H7 (cell line): ENCODE results near the gene IGSF10. TPM values are rescaled to one million over a fixed set of nuclear protein-coding genes. Genes with fewer than 3 reads are reported as not detected.
A peak's percentile ranks its signal among the peaks of the same experiment; 100 is the strongest.

Source experiments
- DNase-seq: peaks from one replicate; pipeline ENCODE4 v3.0.0; 2012
- H3K27me3 ChIP-seq: 2 replicates; pipeline ENCODE4 v1.6.0; 2011; ENCODE audit warnings: mild to moderate bottlenecking, low read length; ENCODE audit not compliant: control insufficient read depth, insufficient read depth
- H3K36me3 ChIP-seq: replicated peaks from 2 replicates; pipeline ENCODE4 v1.5.1; 2011; ENCODE audit warnings: low read length; ENCODE audit not compliant: control insufficient read depth, insufficient read depth
- H3K4me3 ChIP-seq: 2 replicates; pipeline ENCODE4 v1.5.1; 2011; ENCODE audit warnings: low read depth, mild to moderate bottlenecking, control low read depth, low read length, moderate library complexity; ENCODE audit not compliant: insufficient read depth
- total RNA-seq: library from RNA; depleted of rRNA; stranded (reverse); fragments of >200 nt; shearing (Covaris generic); gene quantifications from 2 replicates; pipeline ENCODE4 v1.2.3, GENCODE V29; 2014

The IGSF10 gene
- total RNA-seq, 1 experiment from 2014 or later: 0.21 TPM

DNA sequence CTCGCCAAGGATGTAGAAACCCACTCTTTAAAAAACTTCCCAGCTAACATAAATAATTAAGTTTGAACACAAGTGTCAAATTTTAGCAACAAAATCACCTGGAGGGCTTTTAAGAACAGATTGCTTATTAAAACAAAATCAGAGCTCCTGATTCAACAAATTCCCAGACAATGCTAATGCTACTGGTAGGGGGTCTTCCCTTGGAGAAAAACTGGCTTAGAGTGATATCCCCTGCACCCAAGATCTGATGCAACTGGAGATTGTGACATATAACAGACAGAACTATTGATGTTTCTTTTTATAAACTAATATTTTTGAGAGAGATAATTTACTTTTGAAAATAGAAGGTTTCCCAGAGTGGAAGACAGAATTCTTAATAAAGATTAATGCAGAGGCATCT lies 19.9 kb downstream of the IGSF10 start:
- Histone ChIP-seq H3K27me3 (no peaks in the 10 kb centered on the region), H3K36me3 (no peaks in the 10 kb centered on the region), H3K4me3 (no peak overlapping the region)
- no peak for DNase-seq

GRCh38 chr3:151439652-151440125 lies 21.2 kb downstream of the IGSF10 start:
- peak; percentile 38 for DNase-seq
- Histone ChIP-seq H3K36me3 (no peaks in the 10 kb centered on the region), H3K4me3 (no peak overlapping the region), H3K27me3 (no peaks in the 10 kb centered on the region)

GRCh38 chr3:151437906-151438305 lies 23.0 kb downstream of the IGSF10 start:
- DNase-seq: no peak
- Histone ChIP-seq H3K4me3 (no peak overlapping the region), H3K36me3 (no peaks in the 10 kb centered on the region), H3K27me3 (no peaks in the 10 kb centered on the region)

- Histone ChIP-seq H3K36me3 (no peaks in the 10 kb centered on the region), H3K27me3 (no peaks in the 10 kb centered on the region), H3K4me3 (no peak overlapping the region)
- no peak for DNase-seq
Measured at GRCh38 chr3:151436675-151437446, 24.0 kb downstream of the IGSF10 start.

DNA sequence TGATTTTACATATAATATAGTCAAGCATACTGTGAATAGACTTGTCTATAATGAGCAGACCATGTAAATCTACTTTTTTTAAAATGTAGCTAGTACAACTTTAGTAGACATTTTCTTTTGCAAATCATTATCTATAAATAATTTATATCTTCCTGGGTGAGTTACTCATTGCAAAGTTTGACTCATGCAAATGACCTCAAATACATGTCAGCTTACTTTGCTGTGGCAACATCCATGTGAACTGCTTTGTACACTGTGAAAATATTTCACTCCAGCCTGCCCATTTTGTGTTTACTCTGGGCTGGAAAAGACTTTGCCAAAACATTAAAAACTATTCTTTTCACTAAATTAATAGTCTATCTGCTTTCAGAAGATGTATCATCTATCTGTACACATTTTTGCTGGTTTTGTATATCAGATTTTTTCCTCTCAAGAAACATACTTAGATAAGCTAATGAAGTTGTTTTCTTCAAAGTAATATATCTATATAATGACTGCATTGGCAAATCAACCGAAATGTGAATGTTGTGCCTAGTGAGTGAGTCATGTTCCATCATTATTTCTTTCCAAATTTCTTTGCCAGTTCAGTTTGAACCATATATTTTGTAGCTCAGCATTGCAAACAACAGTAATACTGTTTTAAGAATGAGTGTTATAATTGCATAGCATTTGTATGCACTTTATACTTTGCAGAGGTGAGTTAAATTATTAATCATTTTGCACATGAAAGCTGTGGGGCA lies 26.5 kb downstream of the IGSF10 start:
- Histone ChIP-seq H3K4me3 (no peak overlapping the region), H3K27me3 (no peaks in the 10 kb centered on the region), H3K36me3 (no peaks in the 10 kb centered on the region)
- DNase-seq: no peak

DNA sequence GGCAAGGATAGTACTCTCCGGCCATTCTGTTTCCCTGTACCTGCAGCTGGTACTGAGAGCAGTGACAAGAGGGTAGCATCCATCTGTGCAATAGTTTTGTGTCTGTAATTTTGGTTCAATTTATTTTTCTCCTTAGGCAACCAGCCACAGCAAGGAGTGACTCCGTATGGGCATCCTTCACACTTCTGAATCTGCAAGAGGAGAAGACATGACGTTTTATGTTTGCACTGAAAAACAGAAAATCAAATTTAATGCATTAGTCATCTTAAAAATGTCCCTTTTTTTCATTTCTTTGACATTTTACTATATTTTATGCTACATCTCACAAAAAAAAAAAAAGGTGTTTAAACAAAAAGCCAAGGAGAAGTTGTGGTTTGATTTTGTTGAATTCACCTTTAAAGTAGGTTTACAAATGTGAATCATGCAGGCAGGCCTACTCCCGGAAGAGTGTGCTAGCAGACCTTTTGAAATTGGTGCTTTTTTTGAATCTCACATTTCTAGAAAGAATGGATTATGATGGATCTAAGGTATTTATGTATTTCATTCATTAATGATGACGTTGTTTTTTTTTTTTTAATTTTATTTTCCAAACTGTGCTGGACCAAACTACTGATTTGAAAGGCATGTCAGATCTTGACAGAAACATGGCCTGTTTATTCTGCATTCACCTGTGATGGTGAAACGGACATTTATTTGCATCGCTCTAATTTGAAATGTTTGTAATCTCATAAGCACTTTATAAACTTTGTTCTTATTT lies 28.1 kb downstream of the IGSF10 start:
- no peak overlapping the region for H3K4me3 ChIP-seq
- DNase-seq: no peak
- no peaks in the 10 kb centered on the region for H3K27me3 ChIP-seq
- no peaks in the 10 kb centered on the region for H3K36me3 ChIP-seq

DNA sequence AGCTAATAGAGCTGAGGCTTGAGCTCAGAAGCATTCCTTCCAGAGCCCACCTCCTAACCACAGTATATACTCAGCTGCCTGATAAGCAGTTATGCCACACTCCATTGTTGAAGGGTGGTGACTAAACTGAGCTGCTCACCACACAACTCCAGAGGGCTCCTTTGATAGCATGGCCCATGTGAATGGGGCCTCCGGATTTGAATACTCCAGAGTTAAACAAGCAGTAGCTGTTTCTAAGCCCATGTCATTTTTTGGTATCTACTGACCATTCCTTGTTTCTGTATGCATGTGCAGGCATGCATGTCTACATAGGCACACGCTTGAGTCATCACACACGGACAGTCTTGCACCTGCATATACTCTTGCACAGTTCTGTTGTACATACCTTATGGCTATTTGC lies 28.9 kb downstream of the IGSF10 start:
- no peak overlapping the region for H3K4me3 ChIP-seq
- DNase-seq: no peak
- H3K27me3 ChIP-seq: no peaks in the 10 kb centered on the region
- H3K36me3 ChIP-seq: no peaks in the 10 kb centered on the region

DNA sequence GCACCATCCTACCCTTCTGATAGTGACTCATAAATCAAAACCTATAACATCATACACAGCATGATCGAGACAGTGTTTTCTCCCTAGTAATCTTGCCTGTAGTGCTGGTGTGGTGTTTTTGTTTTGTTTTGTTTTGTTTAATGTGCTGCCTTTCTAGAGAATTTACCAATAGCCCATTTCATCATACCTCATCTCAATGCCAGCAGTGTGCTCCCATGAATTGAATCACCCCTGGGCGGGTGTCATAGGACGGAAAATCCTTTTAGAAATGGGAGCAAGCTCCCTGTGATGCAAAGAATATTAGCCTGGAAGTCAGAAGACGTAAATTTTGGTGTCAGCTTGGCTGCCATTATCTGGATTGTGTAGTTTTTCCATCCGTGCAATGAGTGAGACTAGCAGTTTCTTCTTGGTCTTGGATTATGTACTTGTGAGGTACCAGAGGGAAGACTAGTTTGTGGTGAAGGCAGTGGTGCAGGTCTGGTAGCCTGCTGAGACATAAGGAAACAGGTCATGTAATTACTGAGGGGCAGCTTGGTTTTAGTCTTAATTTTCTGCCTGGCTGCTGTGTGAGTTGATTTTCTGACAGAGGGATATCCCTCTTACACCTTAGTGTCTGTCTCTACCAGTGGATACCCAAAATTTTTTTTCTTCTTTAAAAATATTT lies 29.9 kb downstream of the IGSF10 start:
- Histone ChIP-seq H3K4me3 (no peak overlapping the region; the same call in 1 of the 2 replicates), H3K27me3 (no peaks in the 10 kb centered on the region), H3K36me3 (no peaks in the 10 kb centered on the region)
- no peak for DNase-seq

- no peaks in the 10 kb centered on the region for H3K27me3 ChIP-seq
- H3K36me3 ChIP-seq: no peaks in the 10 kb centered on the region
- DNase-seq: no peak
- no peak overlapping the region for H3K4me3 ChIP-seq
Measured at GRCh38 chr3:151428386-151428785, 32.5 kb downstream of the IGSF10 start.

GRCh38 chr3:151426341-151426657 lies 34.6 kb downstream of the IGSF10 start:
- Histone ChIP-seq H3K36me3 (no peaks in the 10 kb centered on the region), H3K27me3 (no peaks in the 10 kb centered on the region), H3K4me3 (no peak overlapping the region)
- DNase-seq: peak; percentile 39

DNA sequence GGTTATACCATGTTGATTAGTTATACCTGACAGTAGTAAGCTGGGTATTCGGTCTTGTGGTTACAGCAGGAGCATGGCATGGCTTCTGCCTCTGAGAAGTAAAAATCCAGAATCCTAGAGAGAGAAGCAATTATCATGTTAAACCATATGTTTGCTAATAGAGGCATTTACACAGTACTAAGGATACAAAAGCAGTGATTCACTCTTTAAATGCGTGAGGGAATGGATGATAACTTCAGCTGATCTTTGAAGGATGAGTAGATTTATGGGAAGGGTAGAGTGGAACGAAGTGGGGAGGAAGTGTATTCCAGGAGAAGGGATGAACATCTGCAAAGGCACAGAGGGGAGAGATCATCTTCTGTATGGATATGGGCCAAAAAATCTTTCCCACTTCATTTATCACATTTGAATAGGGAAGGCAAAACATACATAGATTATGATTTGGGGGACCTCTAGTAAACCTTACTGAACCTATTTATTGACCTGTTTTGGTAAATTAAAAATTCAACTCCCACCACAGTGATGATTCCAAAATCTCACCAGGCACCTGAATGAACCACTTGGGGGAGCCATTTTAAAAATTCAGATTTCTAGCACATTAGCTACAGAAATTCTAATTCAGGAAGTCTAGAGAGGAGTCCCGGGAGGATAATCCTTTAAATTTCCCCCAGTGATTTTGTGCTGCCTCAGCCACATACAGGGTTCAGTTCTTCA lies 35.1 kb downstream of the IGSF10 start:
- no peaks in the 10 kb centered on the region for H3K27me3 ChIP-seq
- no peaks in the 10 kb centered on the region for H3K36me3 ChIP-seq
- no peak overlapping the region for H3K4me3 ChIP-seq
- DNase-seq: no peak

DNA sequence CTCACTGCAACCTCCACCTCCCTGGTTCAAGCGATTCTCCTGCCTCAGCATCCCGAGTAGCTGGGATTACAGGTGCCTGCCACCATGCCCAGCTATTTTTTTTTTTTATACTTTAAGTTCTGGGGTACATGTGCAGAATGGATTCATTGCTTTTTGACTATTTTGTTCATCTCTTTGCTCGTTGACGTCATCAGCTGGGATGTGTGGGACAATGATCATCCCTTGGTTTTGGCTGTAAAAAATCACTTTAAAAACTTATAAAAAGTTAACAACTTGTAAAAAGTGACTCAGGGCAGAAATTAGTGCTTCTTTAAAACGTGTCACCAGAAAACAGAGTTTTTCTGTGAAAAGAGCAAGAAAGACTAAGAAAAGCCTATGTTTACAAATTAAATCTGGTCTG lies 37.8 kb downstream of the IGSF10 start:
- no peak for DNase-seq
- no peak overlapping the region for H3K4me3 ChIP-seq
- H3K36me3 ChIP-seq: no peaks in the 10 kb centered on the region; the same call in 1 of the 2 replicates
- H3K27me3 ChIP-seq: no peaks in the 10 kb centered on the region

GRCh38 chr3:151421938-151422337 lies 38.9 kb downstream of the IGSF10 start:
- no peaks in the 10 kb centered on the region; the same call in 1 of the 2 replicates for H3K36me3 ChIP-seq
- H3K4me3 ChIP-seq: no peak overlapping the region
- no peaks in the 10 kb centered on the region for H3K27me3 ChIP-seq
- peak; percentile 30 for DNase-seq

GRCh38 chr3:151419806-151420205 lies 41.1 kb downstream of the IGSF10 start:
- no peaks in the 10 kb centered on the region; the same call in 1 of the 2 replicates for H3K36me3 ChIP-seq
- DNase-seq: no peak
- no peaks in the 10 kb centered on the region for H3K27me3 ChIP-seq
- no peak overlapping the region for H3K4me3 ChIP-seq
